HG03432 (cell line): ENCODE results near the gene GID8.
A peak's percentile ranks its signal among the peaks of the same experiment; 100 is the strongest.

Experiments used
- ATAC-seq: cut with Tn5 transposase; IDR thresholded peaks from one replicate; pipeline ENCODE4 v1.9.1; 2021; ENCODE audit warnings: mild to moderate bottlenecking, moderate library complexity; ENCODE audit not compliant: unreplicated experiment

GID8 gene

GRCh38 chr20:62938105-62938888, at the start of gene GID8:
TSS of gene GID8 (plus strand) at chr20:62938147. CDS start at chr20:62941503, 3,356 bp downstream.
- ATAC-seq: peak; percentile 57

DNA sequence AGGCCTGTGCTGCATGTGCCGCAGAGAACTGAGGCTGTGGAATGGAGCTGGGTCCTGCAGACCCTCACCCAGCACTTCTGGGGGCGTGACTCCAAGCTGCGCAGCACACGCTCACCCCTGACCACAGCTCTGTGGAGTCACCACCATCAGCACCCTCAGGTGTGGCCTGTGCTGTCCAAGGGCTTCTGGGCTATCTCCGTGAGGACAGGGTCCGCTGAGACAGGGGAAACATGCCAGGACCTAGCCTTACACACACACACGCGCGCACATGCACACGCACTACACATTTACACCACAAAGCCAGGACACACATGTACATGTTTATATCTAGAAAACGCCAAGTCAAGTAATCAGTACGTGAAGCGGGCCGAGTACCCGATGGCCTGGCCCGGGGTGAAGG, 49.5 kb upstream of the GID8 start:
- ATAC-seq: no peak

GRCh38 chr20:62888910-62889309, 49.0 kb upstream of the GID8 start:
- ATAC-seq: no peak

GRCh38 chr20:62889411-62889810, 48.5 kb upstream of the GID8 start:
- ATAC-seq: no peak

DNA sequence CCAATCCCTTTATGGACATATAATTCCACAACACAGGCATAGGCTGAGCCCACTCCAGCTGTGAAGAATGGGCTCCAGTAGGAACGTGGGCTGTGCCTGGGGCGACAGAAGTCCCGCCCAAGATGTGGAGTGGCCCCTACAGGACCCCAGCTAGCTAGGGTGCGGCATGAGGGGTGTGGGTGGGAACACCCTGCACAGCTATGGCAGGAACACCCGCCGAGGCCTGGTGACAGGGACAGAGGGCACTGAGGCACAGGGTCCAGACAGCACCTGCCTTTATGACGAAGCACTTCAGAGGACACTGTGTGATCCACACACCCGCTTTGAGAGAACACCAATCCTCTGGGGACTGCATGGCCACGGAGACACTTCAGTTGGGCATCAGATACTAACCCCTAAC, 48.1 kb upstream of the GID8 start:
- ATAC-seq: no peak

DNA sequence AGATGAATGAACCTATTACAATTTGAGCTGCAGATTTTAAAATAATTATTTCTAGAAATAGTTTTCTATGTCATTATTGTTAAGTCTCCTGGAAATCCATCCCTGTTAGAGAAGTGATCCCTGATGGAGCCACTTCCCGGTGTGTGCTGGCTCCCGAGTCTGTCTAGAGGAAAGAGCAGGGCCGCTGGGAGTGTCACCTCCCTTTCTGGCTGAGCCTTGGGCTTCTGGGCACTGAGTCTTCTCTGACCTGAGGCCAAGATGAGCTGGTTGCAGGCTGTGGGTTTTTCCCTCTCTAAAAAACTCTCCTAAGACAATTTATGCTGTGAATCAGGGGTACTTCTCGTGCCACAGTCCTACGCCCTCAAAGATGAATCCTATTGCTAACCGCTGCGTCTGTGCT, 47.5 kb upstream of the GID8 start:
- ATAC-seq: no peak

DNA sequence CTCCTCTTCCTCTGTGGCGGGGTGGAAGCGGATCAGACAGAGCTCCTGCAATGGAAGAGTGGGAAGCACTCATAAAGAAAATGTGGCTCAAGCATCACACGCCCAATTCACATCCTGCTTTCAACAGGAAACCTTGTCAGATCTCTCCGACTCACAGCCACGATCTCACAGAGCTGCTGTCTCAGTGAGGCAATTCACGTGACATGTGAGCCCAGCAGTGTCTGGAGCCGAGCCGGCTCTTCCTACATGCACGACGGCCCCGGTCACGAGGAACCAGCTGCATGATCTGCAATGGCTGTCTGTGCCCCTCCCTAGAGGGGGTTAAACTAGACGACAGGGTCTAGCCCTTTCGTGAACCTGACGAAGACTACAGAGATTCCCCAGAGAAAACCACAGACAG, 46.8 kb upstream of the GID8 start:
- no peak for ATAC-seq

DNA sequence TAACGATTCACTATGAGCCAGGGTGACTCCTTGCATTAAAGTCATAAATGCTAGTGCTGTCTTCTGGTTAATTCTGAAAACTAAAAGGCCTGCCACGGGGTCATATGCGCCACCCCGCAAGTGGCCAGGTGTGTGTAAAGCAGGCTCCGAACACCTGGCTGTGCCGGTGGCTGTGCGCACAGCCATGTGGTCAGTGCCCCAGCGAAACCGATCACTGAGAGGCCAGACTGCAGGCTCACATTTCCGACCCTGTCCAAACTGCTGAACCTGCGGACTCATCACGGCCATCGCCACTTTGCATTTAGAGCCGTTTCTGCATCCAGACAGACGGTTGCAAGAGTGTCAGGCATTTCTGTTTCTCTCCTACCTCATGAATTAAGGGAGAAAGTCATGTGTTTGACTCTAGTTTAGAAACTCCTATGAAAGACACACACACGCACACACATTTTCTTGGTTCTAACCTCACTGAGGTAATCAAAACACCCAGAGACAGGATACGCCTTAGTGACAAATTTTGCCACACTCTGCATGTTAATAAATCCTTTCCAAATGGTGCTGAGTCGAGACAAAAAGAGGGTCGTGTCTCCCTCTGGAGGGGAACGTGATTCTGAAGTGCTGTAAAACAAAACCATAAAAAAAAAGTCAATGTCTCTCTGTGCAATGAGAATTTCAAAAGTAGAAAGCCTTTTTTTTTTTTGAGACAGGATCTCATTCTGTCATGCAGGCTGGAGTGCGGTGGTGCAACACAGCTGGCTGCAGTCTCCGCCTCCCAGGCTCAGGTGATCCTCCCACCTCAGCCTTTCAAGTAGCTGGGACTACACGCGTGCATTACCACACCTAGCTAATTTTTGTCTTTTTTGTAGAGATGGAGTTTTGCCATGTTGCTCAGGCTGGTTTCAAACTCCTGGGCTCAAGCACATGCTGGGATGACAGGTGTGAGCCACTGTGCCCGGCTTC, 45.3 kb upstream of the GID8 start:
- ATAC-seq: no peak

DNA sequence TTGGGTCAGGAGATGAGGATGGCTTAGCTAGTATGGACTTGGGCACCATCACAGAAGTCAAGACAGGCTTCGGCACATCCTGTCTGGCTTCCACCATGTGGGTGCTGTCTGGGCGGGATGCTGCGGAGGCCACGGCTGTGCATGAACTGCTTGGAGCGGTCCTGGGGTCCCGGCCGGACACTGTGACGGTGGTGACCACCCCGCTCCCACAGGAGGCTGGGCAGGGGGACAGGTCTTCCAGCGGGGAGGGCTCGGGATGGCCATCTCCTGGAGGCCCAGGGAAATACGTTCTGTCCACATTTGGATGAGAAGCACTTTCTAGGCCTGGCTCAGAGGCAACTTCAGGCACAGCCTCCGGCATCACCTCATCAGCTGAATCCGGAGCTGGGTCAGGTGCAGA, 44.2 kb upstream of the GID8 start:
- no peak for ATAC-seq

GRCh38 chr20:62894261-62894660, 43.7 kb upstream of the GID8 start:
- no peak for ATAC-seq

DNA sequence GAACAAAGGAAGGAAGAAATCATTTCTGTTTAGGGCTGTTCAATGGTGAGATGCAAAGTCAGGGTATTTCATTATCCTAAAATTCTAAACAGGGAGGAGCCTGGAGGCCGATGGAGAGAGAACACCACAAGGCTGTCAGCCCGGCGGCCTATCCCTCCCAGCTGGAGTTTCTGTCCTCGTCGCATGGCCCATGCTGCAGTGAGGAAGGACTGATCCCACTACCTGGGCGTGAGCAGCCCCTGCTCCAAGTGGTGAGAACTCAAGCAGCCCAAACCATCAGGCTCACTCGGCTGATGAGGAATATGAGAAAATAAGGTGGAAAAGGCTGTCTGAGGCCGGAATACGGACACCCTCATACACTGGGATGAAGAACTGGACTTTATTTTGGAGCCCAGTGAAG, 42.4 kb upstream of the GID8 start:
- no peak for ATAC-seq

DNA sequence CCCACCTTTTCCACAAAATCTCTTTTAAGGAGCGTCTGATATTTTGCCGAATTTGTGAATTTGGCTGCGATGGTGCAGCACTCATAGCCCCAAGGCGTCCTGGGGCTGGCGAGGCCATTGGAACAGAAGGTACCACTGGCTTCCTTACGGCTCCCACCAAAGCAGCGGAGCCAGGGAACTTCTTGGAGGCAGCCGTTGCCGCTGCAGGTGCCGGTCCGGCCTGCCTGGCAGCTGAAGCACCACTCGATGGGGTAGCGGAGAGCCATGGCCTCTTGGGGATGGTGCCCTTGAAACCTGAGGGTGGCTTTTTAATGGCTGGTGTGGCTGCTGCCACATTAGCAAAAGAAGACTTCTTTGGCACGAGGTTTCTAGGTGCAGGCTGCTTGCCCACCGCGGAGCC, 41.4 kb upstream of the GID8 start:
- ATAC-seq: no peak

DNA sequence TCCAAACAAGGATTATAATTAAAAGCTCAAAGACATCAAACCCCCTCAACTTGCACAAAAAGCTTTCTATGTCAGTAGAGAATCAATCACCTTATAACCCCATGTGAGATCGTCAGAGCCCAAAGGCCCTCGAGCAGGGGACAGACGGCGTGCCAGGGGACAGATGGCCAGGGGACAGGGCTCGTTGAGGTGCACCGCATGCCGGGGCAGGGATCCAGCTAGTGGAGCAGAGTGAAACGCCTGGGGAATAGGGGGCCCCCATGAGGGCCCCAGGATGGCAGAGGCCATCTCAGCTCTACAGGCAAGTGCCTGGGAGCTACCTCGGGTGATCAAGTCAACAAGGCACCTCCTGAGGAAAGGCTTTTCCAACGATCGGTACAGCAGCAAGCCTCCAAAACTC, 40.3 kb upstream of the GID8 start:
- no peak for ATAC-seq

GRCh38 chr20:62898093-62898964, 39.6 kb upstream of the GID8 start:
- ATAC-seq: no peak

DNA sequence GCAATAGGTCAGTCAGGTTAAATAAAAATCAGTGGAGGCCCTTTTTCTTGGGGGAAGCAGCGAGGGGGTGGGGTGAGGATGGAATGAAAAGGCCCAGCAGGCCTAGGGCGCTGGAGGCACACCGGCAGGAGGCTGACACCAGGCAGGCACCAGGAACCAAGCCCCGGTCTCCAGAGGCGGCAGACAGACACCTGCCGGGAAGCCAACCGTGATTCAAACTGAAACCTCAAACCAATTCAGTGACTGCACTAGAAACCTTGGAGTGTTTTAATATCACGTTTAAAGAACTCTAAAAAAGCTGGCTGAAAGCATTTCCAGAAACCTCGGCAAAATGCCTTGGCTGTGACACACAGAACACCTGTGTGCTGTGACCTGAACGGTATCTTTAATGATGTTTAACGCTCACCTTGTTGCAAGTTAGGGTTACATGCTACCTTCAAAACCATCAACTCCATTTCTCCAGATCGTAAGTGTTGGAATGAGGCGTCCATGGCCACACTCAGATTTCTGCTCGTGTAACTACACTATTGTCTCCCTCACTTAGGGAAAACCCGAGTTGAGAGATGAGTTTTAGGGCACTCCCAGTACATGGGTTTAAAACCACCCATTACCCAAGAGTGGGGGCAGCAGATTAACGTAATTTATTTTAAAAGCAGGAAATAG, 38.8 kb upstream of the GID8 start:
- ATAC-seq: no peak

- ATAC-seq: no peak
These were observed 38.3 kb upstream of the GID8 start for GRCh38 chr20:62899633-62900051.

DNA sequence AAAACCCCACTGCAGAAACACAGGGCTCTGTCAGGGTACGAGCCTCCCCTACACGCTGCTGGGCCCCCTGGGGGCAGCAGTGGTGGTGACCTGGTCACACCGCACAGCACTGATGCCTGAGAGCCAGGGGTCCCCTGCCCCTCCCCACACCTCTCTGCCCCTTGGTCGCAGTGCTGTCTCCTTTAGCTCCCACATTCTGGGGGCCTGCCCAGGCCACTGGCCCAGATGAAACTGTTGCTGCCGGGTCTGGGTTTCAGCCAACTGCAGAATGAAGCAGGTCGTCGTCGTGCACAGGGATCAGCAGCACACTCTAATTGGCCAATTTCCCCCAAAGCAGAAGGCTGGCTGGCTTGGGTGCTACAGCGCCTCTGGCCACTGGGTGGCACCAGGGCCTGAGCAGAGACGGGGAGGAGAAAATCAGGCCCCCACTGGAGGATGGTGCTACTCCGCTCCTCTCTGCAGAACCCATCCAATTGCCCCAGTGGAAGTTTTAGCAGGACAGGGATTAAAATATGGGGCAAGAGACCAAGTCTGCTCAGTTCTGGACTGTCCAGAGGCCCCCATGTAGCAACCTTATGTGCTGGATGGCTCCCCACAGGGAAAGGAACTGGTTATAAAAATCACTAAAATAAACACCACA, 37.8 kb upstream of the GID8 start:
- peak; percentile 77 for ATAC-seq

- peak; percentile 14 for ATAC-seq
These were observed 37.0 kb upstream of the GID8 start for GRCh38 chr20:62900692-62901584.

DNA sequence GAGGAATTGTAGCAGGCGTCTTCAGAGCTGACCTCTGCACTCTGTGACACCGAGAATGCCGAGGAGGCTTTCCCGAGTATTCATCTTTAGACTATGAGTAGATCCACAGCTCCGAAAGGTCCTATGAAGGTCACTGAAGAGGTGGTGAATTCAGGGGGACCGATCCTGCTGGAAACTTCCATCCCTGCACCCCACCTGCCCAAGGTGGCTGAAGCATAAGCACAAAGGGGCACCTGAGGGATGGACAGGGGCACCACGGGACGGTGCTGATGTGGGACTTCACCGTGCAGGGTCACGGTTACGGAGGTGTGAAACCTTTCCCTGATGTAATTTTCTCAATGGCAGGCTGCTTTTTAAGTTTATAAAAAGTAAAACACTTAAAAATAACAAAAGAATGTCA, 36.1 kb upstream of the GID8 start:
- no peak for ATAC-seq
